Brain microvascular endothelial cell (primary cell): ENCODE data around the gene CADM2.

Experiments
- DNase-seq: peaks from one replicate; pipeline ENCODE4 v3.0.0-alpha.2; 2020
- H3K27ac ChIP-seq: fragments of 250-450 bp; sonication (Bioruptor Pico); 2 replicates; pipeline ENCODE4 v1.5.1; 2020; ENCODE audit warnings: mild to moderate bottlenecking, moderate library complexity
- H3K27me3 ChIP-seq: fragments of 250-450 bp; sonication (Bioruptor Pico); replicated peaks from 2 replicates; pipeline ENCODE4 v1.5.1; 2020; ENCODE audit warnings: mild to moderate bottlenecking
- H3K36me3 ChIP-seq: fragments of 250-450 bp; sonication (Bioruptor Pico); replicated peaks from 2 replicates; pipeline ENCODE4 v1.5.1; 2020; ENCODE audit warnings: mild to moderate bottlenecking
- H3K4me3 ChIP-seq: 2 replicates; pipeline ENCODE4 v1.5.1; 2011; ENCODE audit warnings: low read depth, mild to moderate bottlenecking, control low read depth, low read length, moderate library complexity
- in situ Hi-C: cut with HindIII; loops from 2 replicates; pipeline ENCODE4 v1.10.0; 2017; ENCODE audit warnings: low sequenced_read_pairs, low pct_ligation_motif_present
- TF ChIP-seq, protein P1 (sequence below): IDR thresholded peaks from 2 replicates; pipeline ENCODE4 v1.5.1; 2011; ENCODE audit warnings: low read depth, mild to moderate bottlenecking, moderate library complexity, low read length, control low read depth, inconsistent platforms; ENCODE audit errors: missing control alignments

The CADM2 gene

DNA sequence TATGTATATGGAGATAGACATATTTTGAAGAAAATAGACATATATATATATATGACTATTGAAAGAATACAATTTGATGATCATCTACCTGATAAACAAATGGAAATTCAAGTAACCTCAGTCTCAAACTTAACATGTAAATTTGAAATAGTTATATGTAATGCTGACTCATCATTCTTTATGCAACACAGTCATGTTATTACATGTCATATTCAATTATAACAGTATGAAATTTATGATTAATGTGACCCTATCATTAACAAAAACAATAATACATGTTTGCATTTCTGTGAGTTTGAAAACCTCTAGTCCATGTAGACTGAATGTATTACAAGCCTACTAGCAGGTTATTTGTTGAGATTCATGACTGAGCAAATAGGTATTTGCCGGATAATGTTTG, 204.1 kb downstream of the CADM2 start:
- TF ChIP-seq, protein P1, sequence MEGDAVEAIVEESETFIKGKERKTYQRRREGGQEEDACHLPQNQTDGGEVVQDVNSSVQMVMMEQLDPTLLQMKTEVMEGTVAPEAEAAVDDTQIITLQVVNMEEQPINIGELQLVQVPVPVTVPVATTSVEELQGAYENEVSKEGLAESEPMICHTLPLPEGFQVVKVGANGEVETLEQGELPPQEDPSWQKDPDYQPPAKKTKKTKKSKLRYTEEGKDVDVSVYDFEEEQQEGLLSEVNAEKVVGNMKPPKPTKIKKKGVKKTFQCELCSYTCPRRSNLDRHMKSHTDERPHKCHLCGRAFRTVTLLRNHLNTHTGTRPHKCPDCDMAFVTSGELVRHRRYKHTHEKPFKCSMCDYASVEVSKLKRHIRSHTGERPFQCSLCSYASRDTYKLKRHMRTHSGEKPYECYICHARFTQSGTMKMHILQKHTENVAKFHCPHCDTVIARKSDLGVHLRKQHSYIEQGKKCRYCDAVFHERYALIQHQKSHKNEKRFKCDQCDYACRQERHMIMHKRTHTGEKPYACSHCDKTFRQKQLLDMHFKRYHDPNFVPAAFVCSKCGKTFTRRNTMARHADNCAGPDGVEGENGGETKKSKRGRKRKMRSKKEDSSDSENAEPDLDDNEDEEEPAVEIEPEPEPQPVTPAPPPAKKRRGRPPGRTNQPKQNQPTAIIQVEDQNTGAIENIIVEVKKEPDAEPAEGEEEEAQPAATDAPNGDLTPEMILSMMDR: no peak
- no peaks in the 10 kb centered on the region for H3K36me3 ChIP-seq
- no peaks in the 10 kb centered on the region for H3K27me3 ChIP-seq
- H3K27ac ChIP-seq: no peak overlapping the region
- DNase-seq: no peak
- in situ Hi-C loops: no loop called here
- no peak overlapping the region for H3K4me3 ChIP-seq

DNA sequence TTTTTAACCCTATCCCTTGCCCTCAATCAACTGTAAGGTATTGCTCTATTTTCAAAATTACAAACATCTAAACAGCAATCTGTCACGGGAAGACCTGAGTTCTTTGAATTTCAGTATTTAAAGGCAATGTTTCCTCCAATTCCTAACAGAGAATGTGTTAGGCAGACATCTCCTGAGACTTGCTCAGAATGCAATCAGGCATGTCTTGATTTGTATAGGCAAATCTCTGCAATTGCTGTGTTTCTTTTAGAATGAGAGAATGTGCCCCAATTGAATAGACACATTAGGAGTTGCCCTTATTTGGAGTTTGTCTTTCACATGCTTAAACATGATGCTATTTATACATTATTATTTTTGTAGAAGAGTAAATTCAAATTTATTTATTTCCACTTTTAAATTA, 205.6 kb downstream of the CADM2 start:
- Histone ChIP-seq H3K4me3 (no peak overlapping the region), H3K27ac (no peak overlapping the region), H3K36me3 (no peaks in the 10 kb centered on the region), H3K27me3 (no peaks in the 10 kb centered on the region)
- in situ Hi-C loops: no loop called here
- TF ChIP-seq, protein P1: no peak
- DNase-seq: no peak

DNA sequence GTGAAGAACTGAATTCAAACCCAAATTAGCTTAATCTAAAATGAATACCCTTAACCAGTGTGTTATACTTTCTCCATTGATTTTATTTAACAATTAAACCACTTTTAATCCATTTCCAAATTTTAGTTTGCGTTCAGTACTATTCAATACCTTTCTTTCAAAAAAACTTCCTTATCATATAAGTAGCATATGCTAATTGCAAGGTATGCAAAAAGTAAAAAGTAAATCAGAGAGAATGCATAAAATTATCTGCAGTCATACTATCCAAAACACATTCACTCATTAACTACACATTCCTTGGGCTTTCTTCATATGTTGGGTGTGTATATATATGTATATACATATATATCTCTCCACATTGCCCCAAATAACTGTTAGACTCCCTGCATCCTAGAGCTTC, 208.8 kb downstream of the CADM2 start:
- in situ Hi-C loops: no loop called here
- Histone ChIP-seq H3K27me3 (no peaks in the 10 kb centered on the region), H3K27ac (no peak overlapping the region), H3K36me3 (no peaks in the 10 kb centered on the region), H3K4me3 (no peak overlapping the region)
- no peak for DNase-seq
- TF ChIP-seq, protein P1: no peak

DNA sequence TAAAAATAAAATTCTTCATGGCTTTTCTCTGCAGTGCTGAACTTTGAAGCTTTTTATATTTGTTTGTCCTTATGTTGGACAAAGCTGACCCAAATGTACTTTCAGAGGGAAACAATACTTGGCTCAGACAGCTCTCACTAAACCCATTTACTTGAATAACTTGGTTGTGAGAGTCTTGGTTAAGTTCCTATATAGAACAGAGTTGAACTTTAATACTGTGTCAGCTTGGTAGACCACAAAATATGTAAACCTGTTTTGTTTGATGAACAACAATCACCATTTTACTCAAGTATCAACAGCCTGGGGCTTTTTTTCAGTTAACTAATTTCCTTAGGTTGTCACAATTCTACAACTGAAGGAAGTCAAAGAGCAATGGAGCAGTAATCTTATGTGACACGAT, 211.9 kb downstream of the CADM2 start:
- TF ChIP-seq, protein P1: no peak
- no peak overlapping the region for H3K27ac ChIP-seq
- no peak overlapping the region for H3K4me3 ChIP-seq
- H3K36me3 ChIP-seq: no peaks in the 10 kb centered on the region
- no peaks in the 10 kb centered on the region for H3K27me3 ChIP-seq
- in situ Hi-C loops: no loop called here
- DNase-seq: no peak

DNA sequence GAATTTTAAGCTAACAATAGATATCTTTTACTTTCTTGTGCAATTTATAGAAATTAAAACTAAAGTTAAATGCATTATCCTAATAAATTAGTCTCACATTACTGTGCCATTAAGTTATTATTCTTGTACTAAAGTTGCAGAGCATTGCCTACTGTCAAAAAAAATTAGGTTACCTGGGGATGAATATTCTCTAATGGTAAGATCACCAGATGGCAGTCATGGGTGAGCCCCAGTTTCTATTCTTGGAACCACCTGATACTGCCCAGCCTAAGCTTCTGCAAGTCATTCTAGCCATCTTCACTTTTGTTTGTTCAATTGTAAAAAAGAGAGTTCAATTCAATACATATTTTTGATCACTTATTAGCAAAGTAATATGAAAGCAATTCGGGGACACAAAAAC, 213.2 kb downstream of the CADM2 start:
- in situ Hi-C loops: no loop called here
- DNase-seq: no peak
- Histone ChIP-seq H3K27ac (no peak overlapping the region), H3K4me3 (no peak overlapping the region), H3K27me3 (no peaks in the 10 kb centered on the region), H3K36me3 (no peaks in the 10 kb centered on the region)
- TF ChIP-seq, protein P1: no peak

DNA sequence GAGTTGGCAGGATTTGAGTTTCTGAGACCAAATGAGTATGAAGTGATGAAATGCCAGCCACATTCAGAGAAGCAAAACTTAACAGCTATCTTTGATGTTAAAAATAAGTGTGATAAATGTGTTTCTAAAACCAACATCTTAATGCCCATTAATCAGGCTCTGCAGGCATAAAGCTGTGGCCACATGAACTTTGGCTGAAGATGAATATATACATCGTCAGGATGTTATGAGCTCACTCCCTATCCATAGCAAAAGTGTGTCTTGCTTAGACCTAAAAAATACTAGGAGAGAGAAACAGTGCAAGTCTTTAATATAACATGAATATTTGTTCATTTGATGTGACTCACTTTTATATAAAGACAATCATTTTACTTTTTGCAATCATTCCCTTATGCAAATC, 218.0 kb downstream of the CADM2 start:
- Histone ChIP-seq H3K27me3 (no peaks in the 10 kb centered on the region), H3K36me3 (no peaks in the 10 kb centered on the region), H3K27ac (no peak overlapping the region), H3K4me3 (no peak overlapping the region)
- DNase-seq: no peak
- in situ Hi-C loops: no loop called here
- TF ChIP-seq, protein P1: no peak
